IPS-20b (cell line): ENCODE measurements around the gene DAB1.

ENCODE experiments used
- H3K27ac ChIP-seq: one replicate; pipeline ENCODE4 v1.5.1; 2013; ENCODE audit warnings: low read length
- H3K27me3 ChIP-seq: 2 replicates; pipeline ENCODE4 v1.6.1; 2013; ENCODE audit warnings: mild to moderate bottlenecking, low read length, inconsistent platforms; ENCODE audit not compliant: insufficient read depth
- H3K36me3 ChIP-seq: 2 replicates; pipeline ENCODE4 v1.6.1; 2013; ENCODE audit warnings: low read depth, mild to moderate bottlenecking, inconsistent platforms, low read length, moderate library complexity; ENCODE audit not compliant: insufficient read depth
- H3K4me1 ChIP-seq: 2 replicates; pipeline ENCODE4 v1.6.1; 2013; ENCODE audit warnings: mild to moderate bottlenecking, control low read depth, inconsistent platforms, low read length, moderate library complexity; ENCODE audit not compliant: insufficient read depth
- H3K4me3 ChIP-seq: 2 replicates; pipeline ENCODE4 v1.5.1; 2013; ENCODE audit warnings: mild to moderate bottlenecking, low read length, inconsistent platforms
- H3K9ac ChIP-seq: 2 replicates; pipeline ENCODE4 v1.6.1; 2013; ENCODE audit warnings: low read depth, mild to moderate bottlenecking, inconsistent platforms, low read length, moderate library complexity
- H3K9me3 ChIP-seq: 2 replicates; pipeline ENCODE4 v1.6.1; 2013; ENCODE audit warnings: mild to moderate bottlenecking, low read depth, low read length, inconsistent platforms; ENCODE audit not compliant: insufficient read depth

The DAB1 gene

DNA sequence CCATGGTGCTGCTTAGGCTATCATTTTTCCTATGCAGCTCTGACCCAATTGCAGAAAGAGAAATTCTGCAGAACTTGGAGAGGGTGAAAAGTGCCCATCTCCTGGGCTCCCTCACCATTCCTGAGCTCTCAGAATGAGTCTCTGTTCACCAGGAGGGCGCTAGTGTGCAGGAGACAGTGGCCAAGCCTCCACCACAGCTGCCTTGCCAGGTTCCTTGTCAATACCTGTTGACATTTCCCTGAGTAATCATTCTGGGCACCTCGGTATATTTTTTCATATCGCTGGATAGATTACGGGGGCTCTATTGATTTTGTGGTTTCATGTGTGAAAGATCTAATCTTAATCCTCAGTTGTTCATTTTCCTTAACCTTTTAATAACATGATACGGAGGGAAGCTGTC lies 445.0 kb downstream of the DAB1 start:
- no peaks in the 10 kb centered on the region for H3K4me1 ChIP-seq

DNA sequence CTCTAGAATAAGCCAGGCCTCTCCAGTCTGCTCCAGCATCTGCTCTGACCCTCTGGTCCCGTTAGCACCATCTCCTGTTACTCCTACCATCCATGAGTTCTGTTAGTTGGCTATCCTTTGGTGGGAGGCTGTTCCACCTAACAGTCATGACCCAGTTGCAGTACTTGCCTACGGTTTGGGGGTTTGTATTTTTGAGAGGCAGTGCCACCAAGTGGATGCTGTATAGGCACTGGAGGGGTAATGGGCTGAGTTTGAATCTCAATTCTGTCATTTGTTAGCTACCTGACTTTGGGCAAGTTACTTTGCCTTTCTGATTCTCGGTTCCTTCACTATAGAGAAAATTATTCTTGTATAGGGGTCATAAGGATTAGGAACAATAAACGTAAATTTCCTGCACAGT lies 445.9 kb downstream of the DAB1 start:
- no peak overlapping the region for H3K27ac ChIP-seq
- no peaks in the 10 kb centered on the region for H3K27me3 ChIP-seq
- no peak overlapping the region for H3K4me3 ChIP-seq
- H3K4me1 ChIP-seq = no peaks in the 10 kb centered on the region
- H3K36me3 ChIP-seq = no peaks in the 10 kb centered on the region
- no peaks in the 10 kb centered on the region for H3K9me3 ChIP-seq
- H3K9ac ChIP-seq = no peak overlapping the region

More for the DNA sequence above, 445.0 kb downstream of the DAB1 start:
- no peak overlapping the region for H3K4me3 ChIP-seq
- H3K9me3 ChIP-seq = no peaks in the 10 kb centered on the region
- H3K9ac ChIP-seq = no peak overlapping the region
- no peaks in the 10 kb centered on the region for H3K36me3 ChIP-seq
- H3K27ac ChIP-seq = no peak overlapping the region
- no peaks in the 10 kb centered on the region for H3K27me3 ChIP-seq

GRCh38 chr1:56975446-56975845 lies 448.4 kb downstream of the DAB1 start:
- no peaks in the 10 kb centered on the region for H3K9me3 ChIP-seq
- no peak overlapping the region for H3K27ac ChIP-seq
- H3K4me3 ChIP-seq = no peak overlapping the region
- no peaks in the 10 kb centered on the region for H3K4me1 ChIP-seq
- no peaks in the 10 kb centered on the region for H3K27me3 ChIP-seq
- H3K36me3 ChIP-seq = no peaks in the 10 kb centered on the region
- no peak overlapping the region for H3K9ac ChIP-seq

GRCh38 chr1:56973923-56974742 lies 449.7 kb downstream of the DAB1 start:
- H3K4me3 ChIP-seq = no peak overlapping the region
- no peaks in the 10 kb centered on the region for H3K4me1 ChIP-seq

DNA sequence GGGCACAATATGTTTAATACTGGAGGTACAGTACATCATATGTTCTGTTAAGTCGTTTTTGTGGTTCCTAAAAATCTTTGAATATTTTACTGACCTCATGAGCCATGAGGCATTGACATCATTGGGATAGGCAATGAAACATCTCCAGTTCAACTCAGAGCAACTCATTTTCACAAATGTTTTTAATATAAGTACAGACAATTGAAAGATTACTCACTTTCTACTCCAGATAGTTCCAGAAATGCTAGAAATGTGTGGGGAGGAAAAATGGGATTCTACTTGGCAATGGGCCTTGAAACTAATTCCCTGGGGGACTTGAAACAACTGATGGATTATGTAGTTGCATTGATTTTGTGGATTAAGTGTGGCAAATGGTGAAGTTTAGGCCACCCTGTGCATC lies 450.9 kb downstream of the DAB1 start:
- H3K4me1 ChIP-seq = no peaks in the 10 kb centered on the region
- no peak overlapping the region for H3K27ac ChIP-seq
- no peaks in the 10 kb centered on the region for H3K36me3 ChIP-seq
- H3K4me3 ChIP-seq = no peak overlapping the region
- no peaks in the 10 kb centered on the region for H3K27me3 ChIP-seq
- no peak overlapping the region for H3K9ac ChIP-seq
- no peaks in the 10 kb centered on the region for H3K9me3 ChIP-seq

More at GRCh38 chr1:56973923-56974742, 449.7 kb downstream of the DAB1 start:
- no peak overlapping the region for H3K27ac ChIP-seq
- no peak overlapping the region for H3K9ac ChIP-seq
- no peaks in the 10 kb centered on the region for H3K27me3 ChIP-seq
- H3K36me3 ChIP-seq = no peaks in the 10 kb centered on the region
- H3K9me3 ChIP-seq = no peaks in the 10 kb centered on the region

- Histone ChIP-seq H3K4me1 (no peaks in the 10 kb centered on the region), H3K4me3 (no peak overlapping the region)
Observed at GRCh38 chr1:56970280-56970679, 453.6 kb downstream of the DAB1 start.

DNA sequence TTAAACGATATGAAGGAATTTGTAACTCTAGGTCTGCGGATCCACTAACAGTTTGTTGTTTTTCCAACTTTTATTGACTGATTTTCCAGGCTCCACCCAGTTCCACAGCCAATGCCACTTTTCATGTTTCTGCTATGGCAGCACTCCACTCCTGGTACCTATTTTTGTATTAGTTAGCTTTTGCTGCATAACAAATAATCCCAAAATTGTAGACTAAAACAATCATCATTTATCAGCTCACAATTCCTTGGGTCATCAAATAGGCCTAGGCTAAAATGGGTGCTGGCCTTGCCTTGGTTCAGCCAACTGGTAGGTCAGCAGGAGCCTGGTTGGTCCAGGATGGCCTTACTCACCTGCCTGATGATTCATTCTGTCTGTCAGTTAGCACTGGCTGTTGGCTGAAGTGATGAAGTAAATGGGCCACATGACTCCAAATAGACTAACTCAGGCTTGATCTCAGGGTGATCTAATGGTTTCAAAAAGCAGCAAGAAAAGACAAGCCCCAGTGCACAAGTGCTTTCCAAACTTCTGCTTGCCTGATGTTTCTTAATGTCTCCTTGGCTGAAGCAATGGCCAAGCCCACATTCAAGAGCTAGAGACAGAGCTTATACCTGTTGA lies 454.9 kb downstream of the DAB1 start:
- H3K27me3 ChIP-seq = no peaks in the 10 kb centered on the region

More at GRCh38 chr1:56970280-56970679, 453.6 kb downstream of the DAB1 start:
- H3K9me3 ChIP-seq = no peaks in the 10 kb centered on the region
- H3K9ac ChIP-seq = no peak overlapping the region
- no peaks in the 10 kb centered on the region for H3K27me3 ChIP-seq
- no peaks in the 10 kb centered on the region for H3K36me3 ChIP-seq
- H3K27ac ChIP-seq = no peak overlapping the region

DNA sequence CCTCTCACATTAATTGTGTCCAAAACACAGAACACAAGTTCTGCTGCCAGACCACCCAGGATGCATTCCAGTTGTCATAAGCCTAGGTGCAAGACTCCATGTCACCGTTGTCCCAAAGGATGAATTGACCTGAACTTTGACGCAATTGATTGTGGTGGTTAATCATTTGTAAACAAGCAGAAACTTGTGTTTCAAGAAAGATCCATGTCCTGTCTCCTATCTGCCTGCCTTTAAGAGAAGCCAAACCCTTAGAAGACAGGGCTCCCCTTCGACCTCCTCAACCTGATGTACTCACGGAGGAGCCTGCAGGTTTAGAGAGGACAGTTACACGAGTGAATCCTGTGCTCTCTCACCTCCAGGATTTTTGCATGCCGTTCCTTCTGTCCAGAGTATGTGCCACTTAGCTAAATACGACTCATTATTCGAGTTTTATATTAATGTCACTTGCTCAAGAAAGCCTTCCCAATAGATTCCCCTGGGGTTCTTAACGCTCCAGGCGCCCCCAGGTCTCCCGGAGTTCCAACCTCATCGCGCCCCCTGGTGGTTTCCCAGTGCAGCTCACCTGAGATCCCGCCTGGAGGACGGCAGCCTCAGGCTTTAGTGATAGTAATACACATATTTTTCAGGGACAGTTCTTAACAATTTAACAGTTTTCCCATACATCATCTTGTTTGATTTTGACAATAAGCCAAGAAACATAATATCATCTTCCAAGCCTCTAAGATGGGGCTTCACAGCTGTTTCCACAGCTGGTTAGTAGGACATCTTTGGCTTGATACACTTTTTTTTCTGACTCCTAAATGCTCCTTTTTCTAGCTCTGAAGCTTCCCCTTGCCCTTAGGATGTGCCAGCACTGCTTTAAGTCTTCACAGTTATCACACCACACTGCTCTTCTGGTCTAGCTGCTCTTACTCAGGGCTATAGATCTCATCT lies 455.7 kb downstream of the DAB1 start:
- Histone ChIP-seq H3K9ac (no peak overlapping the region), H3K4me1 (no peaks in the 10 kb centered on the region), H3K27me3 (no peaks in the 10 kb centered on the region), H3K27ac (no peak overlapping the region), H3K9me3 (no peaks in the 10 kb centered on the region), H3K4me3 (no peak overlapping the region), H3K36me3 (no peaks in the 10 kb centered on the region)

More for the DNA sequence above, 454.9 kb downstream of the DAB1 start:
- Histone ChIP-seq H3K36me3 (no peaks in the 10 kb centered on the region), H3K4me3 (no peak overlapping the region), H3K27ac (no peak overlapping the region), H3K9ac (no peak overlapping the region), H3K4me1 (no peaks in the 10 kb centered on the region), H3K9me3 (no peaks in the 10 kb centered on the region)

GRCh38 chr1:56967355-56967754 lies 456.5 kb downstream of the DAB1 start:
- Histone ChIP-seq H3K27me3 (no peaks in the 10 kb centered on the region), H3K4me1 (no peaks in the 10 kb centered on the region), H3K9me3 (no peaks in the 10 kb centered on the region), H3K9ac (no peak overlapping the region), H3K27ac (no peak overlapping the region), H3K4me3 (no peak overlapping the region), H3K36me3 (no peaks in the 10 kb centered on the region)

- no peak overlapping the region for H3K27ac ChIP-seq
- H3K4me3 ChIP-seq = no peak overlapping the region
- H3K4me1 ChIP-seq = no peaks in the 10 kb centered on the region
- H3K9me3 ChIP-seq = no peaks in the 10 kb centered on the region
- no peaks in the 10 kb centered on the region for H3K36me3 ChIP-seq
- H3K27me3 ChIP-seq = no peaks in the 10 kb centered on the region
- H3K9ac ChIP-seq = no peak overlapping the region
Observed at GRCh38 chr1:56966698-56966999, 457.2 kb downstream of the DAB1 start.

GRCh38 chr1:56965916-56966697 lies 457.8 kb downstream of the DAB1 start, which contains the start of gene C8B:
C8B (minus strand) TSS chr1:56966015; CDS start chr1:56965948, 67 bp downstream.
- Histone ChIP-seq H3K27me3 (no peaks in the 10 kb centered on the region), H3K36me3 (no peaks in the 10 kb centered on the region), H3K4me3 (no peak within 1 kb of the TSS), H3K4me1 (no peaks in the 10 kb centered on the region), H3K9ac (no peak within 1 kb of the TSS), H3K27ac (no peak within 1 kb of the TSS), H3K9me3 (no peaks in the 10 kb centered on the region)
